Lower leg skin (tissue), 3 donors: ENCODE results near the gene MTUS2.

Source experiments
- POLR2A ChIP-seq, 2 donors: fragments of 450-650 bp; IDR thresholded peaks; one replicate each; pipeline ENCODE4 v1.6.1; 2016 to 2017; ENCODE audit warnings: antibody characterized with exemption in 2 of 2, mild to moderate bottlenecking in 1 of 2, moderate library complexity in 1 of 2
- TF ChIP-seq, protein P1 (sequence below), 3 donors: fragments of 450-650 bp; IDR thresholded peaks; one replicate each; pipeline ENCODE4 v1.5.1; 2016; ENCODE audit warnings: antibody characterized with exemption in 3 of 3, mild to moderate bottlenecking in 3 of 3, moderate library complexity in 2 of 3

- TF ChIP-seq, protein P1, sequence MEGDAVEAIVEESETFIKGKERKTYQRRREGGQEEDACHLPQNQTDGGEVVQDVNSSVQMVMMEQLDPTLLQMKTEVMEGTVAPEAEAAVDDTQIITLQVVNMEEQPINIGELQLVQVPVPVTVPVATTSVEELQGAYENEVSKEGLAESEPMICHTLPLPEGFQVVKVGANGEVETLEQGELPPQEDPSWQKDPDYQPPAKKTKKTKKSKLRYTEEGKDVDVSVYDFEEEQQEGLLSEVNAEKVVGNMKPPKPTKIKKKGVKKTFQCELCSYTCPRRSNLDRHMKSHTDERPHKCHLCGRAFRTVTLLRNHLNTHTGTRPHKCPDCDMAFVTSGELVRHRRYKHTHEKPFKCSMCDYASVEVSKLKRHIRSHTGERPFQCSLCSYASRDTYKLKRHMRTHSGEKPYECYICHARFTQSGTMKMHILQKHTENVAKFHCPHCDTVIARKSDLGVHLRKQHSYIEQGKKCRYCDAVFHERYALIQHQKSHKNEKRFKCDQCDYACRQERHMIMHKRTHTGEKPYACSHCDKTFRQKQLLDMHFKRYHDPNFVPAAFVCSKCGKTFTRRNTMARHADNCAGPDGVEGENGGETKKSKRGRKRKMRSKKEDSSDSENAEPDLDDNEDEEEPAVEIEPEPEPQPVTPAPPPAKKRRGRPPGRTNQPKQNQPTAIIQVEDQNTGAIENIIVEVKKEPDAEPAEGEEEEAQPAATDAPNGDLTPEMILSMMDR (IDR thresholded peaks at IDR 0.05) = no peak
- TF ChIP-seq POLR2A (IDR thresholded peaks at IDR 0.05) = no peak
Measured at GRCh38 chr13:29429286-29429900, 609.3 kb downstream of the MTUS2 start.
